Osteoblast (primary cell): ENCODE data around the gene PLEKHF1. TPM values are rescaled to one million over a fixed set of nuclear protein-coding genes. Genes with fewer than 3 reads are reported as not detected.
A peak's percentile ranks its signal among the peaks of the same experiment; 100 is the strongest.

Source experiments
- DNase-seq: peaks from one replicate; pipeline ENCODE4 v3.0.0; 2011; ENCODE audit warnings: low spot score, mixed read lengths; ENCODE audit not compliant: insufficient read length; ENCODE audit errors: missing footprints
- H2AFZ ChIP-seq: 2 replicates; pipeline ENCODE4 v1.6.0; 2011; ENCODE audit warnings: mild to moderate bottlenecking, low read length
- H3K27ac ChIP-seq: 2 replicates; pipeline ENCODE4 v1.5.1; 2011; ENCODE audit warnings: mild to moderate bottlenecking, low read depth, low read length, moderate library complexity
- H3K27me3 ChIP-seq: 2 replicates; pipeline ENCODE4 v1.6.0; 2012; ENCODE audit warnings: mild to moderate bottlenecking, control low read depth, inconsistent platforms, low read length, moderate library complexity; ENCODE audit not compliant: insufficient read depth
- H3K36me3 ChIP-seq: 2 replicates; pipeline ENCODE4 v1.5.1; 2011; ENCODE audit warnings: mild to moderate bottlenecking, low read length, control low read depth, moderate library complexity; ENCODE audit not compliant: insufficient read depth
- H3K4me1 ChIP-seq: 2 replicates; pipeline ENCODE4 v1.5.1; 2011; ENCODE audit warnings: mild to moderate bottlenecking, low read length, control low read depth, moderate library complexity; ENCODE audit not compliant: insufficient read depth
- H3K4me2 ChIP-seq: 2 replicates; pipeline ENCODE4 v1.6.0; 2011; ENCODE audit warnings: mild to moderate bottlenecking, low read length; ENCODE audit not compliant: insufficient read depth
- H3K4me3 ChIP-seq: fragments of 200-600 bp; sonication (generic); 3 replicates; pipeline ENCODE4 v1.5.1; 2012; ENCODE audit warnings: mild to moderate bottlenecking, low read length, inconsistent platforms; ENCODE audit not compliant: insufficient read depth
- H3K79me2 ChIP-seq: 2 replicates; pipeline ENCODE4 v1.6.0; 2012; ENCODE audit warnings: mild to moderate bottlenecking, low read length, control low read depth, inconsistent platforms; ENCODE audit not compliant: insufficient read depth
- H3K9me3 ChIP-seq: 2 replicates; pipeline ENCODE4 v1.5.1; 2011; ENCODE audit warnings: low read depth, low read length, control low read depth
- H4K20me1 ChIP-seq: 2 replicates; pipeline ENCODE4 v1.6.0; 2012; ENCODE audit warnings: mild to moderate bottlenecking, low read length, control low read depth; ENCODE audit not compliant: insufficient read depth
- total RNA-seq: library from RNA; depleted of rRNA; stranded (reverse); fragments of >200 nt; gene quantifications from 2 replicates; pipeline ENCODE4 v1.2.3, GENCODE V29; 2012
- TF ChIP-seq, protein P1 (sequence below): IDR thresholded peaks from 2 replicates; pipeline ENCODE4 v1.5.1; 2011; ENCODE audit warnings: mild to moderate bottlenecking, low read depth, low read length, moderate library complexity; ENCODE audit errors: extremely low read depth

Gene PLEKHF1
- total RNA-seq, 1 donor = 106 TPM

DNA sequence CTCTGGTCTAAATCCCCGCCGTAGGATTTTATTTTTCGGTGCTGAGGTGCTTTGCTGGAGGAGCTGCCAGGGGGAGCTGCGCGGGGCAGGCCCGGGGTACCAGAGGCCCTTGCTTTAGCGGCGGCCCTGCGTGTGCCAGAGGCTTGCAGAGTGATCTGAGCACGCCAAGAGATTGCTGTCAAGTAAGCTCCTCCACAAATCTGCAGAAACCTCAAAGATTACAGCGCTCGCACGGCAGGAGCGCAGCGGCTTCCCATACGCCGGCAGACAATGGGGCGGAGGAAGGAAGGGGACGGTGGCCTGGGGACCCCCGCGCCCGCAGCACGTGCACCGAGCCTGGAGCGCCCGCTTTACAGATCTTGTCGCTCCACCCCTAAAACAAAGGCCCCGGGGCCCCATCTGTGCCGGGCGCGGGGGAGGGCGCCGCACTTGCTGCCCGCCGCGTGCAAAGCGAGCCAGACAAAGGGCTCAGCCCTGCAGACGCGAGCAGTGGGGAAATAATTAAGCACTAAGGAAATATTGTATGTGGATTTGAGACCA, 58.9 kb downstream of the PLEKHF1 start:
- no peaks in the 10 kb centered on the region for H3K9me3 ChIP-seq
- H4K20me1 ChIP-seq = no peaks in the 10 kb centered on the region
- no peaks in the 10 kb centered on the region for H3K4me1 ChIP-seq
- TF ChIP-seq, protein P1, sequence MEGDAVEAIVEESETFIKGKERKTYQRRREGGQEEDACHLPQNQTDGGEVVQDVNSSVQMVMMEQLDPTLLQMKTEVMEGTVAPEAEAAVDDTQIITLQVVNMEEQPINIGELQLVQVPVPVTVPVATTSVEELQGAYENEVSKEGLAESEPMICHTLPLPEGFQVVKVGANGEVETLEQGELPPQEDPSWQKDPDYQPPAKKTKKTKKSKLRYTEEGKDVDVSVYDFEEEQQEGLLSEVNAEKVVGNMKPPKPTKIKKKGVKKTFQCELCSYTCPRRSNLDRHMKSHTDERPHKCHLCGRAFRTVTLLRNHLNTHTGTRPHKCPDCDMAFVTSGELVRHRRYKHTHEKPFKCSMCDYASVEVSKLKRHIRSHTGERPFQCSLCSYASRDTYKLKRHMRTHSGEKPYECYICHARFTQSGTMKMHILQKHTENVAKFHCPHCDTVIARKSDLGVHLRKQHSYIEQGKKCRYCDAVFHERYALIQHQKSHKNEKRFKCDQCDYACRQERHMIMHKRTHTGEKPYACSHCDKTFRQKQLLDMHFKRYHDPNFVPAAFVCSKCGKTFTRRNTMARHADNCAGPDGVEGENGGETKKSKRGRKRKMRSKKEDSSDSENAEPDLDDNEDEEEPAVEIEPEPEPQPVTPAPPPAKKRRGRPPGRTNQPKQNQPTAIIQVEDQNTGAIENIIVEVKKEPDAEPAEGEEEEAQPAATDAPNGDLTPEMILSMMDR = no peak
- no peaks in the 10 kb centered on the region for H3K79me2 ChIP-seq
- DNase-seq = peak; percentile 74
- H3K27me3 ChIP-seq = peaks cover 38% of the 10 kb centered on the region
- H2AFZ ChIP-seq = peak overlapping the region; percentile 41
- peak overlapping the region; percentile 55 for H3K4me2 ChIP-seq
- peak overlapping the region; percentile 54 for H3K4me3 ChIP-seq
- no peaks in the 10 kb centered on the region for H3K36me3 ChIP-seq
- no peak overlapping the region for H3K27ac ChIP-seq

DNA sequence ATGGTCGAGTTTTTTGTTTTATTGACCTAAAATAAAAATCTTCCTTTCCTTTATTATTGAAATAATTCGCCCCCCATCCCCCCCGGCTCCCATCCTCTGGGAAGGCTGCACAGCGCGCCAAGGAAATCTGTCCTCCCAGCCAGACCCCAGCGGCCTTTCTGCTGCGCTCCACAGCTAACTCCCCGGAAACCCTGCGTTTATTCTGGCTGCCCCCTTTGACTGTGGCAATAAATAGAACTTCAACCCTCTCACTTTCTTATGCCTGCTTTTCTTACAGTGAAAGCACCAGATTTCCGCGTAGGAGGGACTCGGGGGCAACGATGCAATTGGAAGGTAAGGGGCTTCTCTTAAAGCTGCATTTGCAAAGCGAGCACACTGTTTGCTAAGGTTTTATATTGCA, 59.5 kb downstream of the PLEKHF1 start:
- Histone ChIP-seq H3K9me3 (no peaks in the 10 kb centered on the region), H3K4me2 (peak overlapping the region; percentile 55), H3K27ac (no peak overlapping the region), H3K4me1 (no peaks in the 10 kb centered on the region), H2AFZ (no peak overlapping the region), H3K36me3 (no peaks in the 10 kb centered on the region), H4K20me1 (no peaks in the 10 kb centered on the region), H3K4me3 (no peak overlapping the region), H3K79me2 (no peaks in the 10 kb centered on the region), H3K27me3 (peaks cover 38% of the 10 kb centered on the region)
- TF ChIP-seq, protein P1 = no peak
- no peak for DNase-seq

Other genes with a start within 250 kb of the PLEKHF1 start
- not detected in 2 replicates for gene VSTM2B, start 139.5 kb upstream of the PLEKHF1 start, total RNA-seq
- gene POP4, start 59.2 kb upstream of the PLEKHF1 start, total RNA-seq = 59.4 and 61.0 TPM in 2 replicates
- 48.5 and 52.7 TPM in 2 replicates for gene C19orf12, start 49.8 kb downstream of the PLEKHF1 start, total RNA-seq
- 4.7 and 5.0 TPM in 2 replicates for gene CCNE1, start 146.5 kb downstream of the PLEKHF1 start, total RNA-seq